Activated CD8-positive, alpha-beta memory T cell treated with anti-CD3 and anti-CD28 coated beads, Interleukin-2, amount 50 U/mL, for 4 hours (primary cell): ENCODE measurements around the gene SLC7A8.
"Not testable (repeated sequence)": the region's sequence is repeated elsewhere in the genome, so short reads cannot be mapped to it uniquely, and the experiment has no call there.

Source experiments
- DNase-seq: peaks from one replicate; pipeline ENCODE4 v3.0.0-alpha.2; 2020

SLC7A8 gene

GRCh38 chr14:23112359-23113178 is 70.9 kb downstream of the SLC7A8 start:
- DNase-seq = no peak

- DNase-seq = no peak
These were observed 72.7 kb downstream of the SLC7A8 start for GRCh38 chr14:23110579-23111365.

- DNase-seq = no peak
These were observed 73.7 kb downstream of the SLC7A8 start for GRCh38 chr14:23109769-23110168.

GRCh38 chr14:23108169-23108568 is 75.3 kb downstream of the SLC7A8 start:
- DNase-seq = not testable (repeated sequence)

GRCh38 chr14:23107620-23108019 is 75.8 kb downstream of the SLC7A8 start:
- DNase-seq = not testable (repeated sequence)

DNA sequence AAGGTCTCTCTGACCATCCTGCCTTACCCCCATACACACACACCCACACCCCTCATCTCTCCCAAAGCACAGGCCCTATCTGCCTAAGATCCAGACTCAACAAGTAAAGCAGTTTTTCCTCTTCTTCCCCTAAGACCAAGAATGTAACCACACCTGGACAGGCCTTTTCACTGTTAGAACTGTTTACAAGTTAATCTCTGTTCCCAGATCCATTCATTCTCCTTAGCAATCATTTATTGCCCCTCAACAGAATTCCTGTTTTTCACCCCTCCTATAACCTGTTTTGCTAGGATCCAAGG is 76.8 kb downstream of the SLC7A8 start:
- no peak for DNase-seq

DNA sequence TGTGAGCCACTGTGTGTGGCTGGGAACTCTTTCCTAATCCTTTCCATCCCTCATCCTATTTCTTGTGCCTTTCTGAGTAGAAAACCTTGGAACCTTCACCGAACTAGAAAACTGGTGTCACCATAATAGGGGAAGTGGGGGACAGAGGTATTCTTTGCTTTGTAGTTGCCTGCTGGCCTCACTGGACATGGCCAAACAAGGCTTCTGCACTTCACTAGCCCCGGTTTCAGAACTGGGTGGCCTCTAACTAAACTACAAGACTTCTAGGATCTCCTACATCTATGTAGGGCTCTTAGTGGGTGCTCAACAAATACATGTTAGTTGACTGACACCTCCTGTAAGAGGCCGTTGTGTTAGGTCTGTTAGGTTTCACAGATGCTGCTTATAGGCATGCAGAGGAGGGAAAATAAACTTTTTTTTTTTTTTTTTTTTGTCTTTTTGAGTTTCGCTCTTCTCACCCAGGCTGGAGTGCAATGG is 78.1 kb downstream of the SLC7A8 start:
- DNase-seq = no peak

GRCh38 chr14:23104591-23105347 is 78.7 kb downstream of the SLC7A8 start, which contains the start of gene CIROP:
TSS of gene CIROP (minus strand) at chr14:23104989. CDS start at chr14:23104920, 69 bp downstream.
- DNase-seq = no peak

- DNase-seq = no peak
These were observed 79.3 kb downstream of the SLC7A8 start for GRCh38 chr14:23104070-23104590.

GRCh38 chr14:23103581-23103980 is 79.9 kb downstream of the SLC7A8 start:
- DNase-seq = no peak

GRCh38 chr14:23102801-23103200 is 80.7 kb downstream of the SLC7A8 start:
- no peak for DNase-seq

DNA sequence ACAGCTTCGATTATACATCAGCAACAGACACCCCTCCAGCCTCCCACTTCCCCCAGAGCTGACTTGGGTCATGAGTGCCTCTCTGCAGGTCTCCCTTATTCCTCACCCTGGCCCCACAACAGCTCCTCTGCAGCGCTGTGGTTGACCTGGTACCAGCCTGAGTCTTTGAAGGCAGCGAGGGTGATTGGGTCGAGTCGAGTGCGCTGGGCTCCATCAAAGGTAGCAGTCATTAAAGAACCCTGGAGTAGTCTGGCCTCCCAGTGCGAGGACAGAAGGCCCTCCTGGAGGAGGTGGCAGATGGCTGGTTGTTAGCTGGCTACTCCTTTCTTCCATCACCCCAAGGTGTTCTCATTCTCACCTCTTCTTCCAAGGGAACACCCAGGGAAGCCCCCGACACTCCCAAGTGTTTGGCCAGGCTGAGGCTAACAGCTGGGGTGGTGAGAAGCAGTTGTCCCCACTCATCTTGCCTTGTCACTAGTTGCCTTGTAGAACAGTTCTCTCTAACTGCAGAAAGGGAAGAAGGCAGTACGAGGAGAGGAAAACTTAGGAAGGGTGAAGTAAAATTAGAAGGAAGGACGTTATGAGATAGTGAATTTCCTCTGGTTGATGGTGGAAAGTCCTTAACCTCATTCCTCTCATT is 81.4 kb downstream of the SLC7A8 start:
- DNase-seq = no peak

- DNase-seq = no peak
These were observed 82.1 kb downstream of the SLC7A8 start for GRCh38 chr14:23101213-23101970.

DNA sequence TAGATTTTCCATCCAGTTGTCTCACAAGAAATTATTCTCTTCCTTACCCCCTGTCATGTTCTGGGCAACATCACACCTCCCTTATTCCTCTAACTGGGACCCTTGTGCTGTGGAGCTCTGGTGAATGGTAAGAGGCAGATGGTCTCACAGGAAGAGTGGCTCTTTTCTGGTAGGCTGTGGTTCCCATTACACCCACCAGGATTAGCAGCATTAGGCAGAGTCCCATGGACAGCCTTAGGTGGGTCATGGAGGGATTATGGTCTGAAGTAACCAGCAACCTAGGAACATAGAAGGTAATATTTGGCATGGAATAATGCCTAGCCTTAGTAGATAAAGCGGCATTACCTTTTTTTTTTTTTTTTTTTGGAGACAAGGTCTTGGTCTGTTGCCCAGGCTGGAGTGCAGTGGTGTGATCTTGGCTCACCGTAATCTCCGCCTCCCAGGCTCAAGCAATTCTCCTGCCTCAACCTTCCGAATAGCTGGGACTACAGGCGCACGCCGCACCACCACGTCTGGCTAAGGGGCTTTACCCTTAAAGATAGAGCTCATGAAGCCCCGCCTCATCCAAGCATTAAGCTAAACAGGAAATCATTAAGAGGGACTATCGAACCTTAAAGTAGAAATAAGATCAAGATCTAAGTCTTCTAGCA is 84.1 kb downstream of the SLC7A8 start:
- DNase-seq = no peak

DNA sequence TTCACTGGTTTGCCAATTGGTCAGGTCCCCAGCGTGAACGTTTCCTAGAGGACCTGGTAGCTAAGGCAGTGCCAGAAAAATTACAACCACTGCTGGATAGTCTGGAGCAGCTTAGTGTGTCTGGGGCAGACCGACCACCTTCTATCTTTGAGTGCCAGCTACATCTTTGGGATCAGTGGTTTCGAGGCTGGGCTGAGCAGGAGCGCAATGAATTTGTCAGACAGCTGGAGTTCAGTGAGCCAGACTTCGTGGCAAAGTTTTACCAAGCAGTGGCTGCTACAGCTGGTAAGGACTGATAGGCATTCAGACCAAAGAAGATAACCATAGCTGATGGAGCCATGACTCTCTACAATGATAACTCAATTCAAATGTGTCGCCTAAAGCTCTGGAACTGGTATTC is 85.7 kb downstream of the SLC7A8 start:
- DNase-seq = no peak

DNA sequence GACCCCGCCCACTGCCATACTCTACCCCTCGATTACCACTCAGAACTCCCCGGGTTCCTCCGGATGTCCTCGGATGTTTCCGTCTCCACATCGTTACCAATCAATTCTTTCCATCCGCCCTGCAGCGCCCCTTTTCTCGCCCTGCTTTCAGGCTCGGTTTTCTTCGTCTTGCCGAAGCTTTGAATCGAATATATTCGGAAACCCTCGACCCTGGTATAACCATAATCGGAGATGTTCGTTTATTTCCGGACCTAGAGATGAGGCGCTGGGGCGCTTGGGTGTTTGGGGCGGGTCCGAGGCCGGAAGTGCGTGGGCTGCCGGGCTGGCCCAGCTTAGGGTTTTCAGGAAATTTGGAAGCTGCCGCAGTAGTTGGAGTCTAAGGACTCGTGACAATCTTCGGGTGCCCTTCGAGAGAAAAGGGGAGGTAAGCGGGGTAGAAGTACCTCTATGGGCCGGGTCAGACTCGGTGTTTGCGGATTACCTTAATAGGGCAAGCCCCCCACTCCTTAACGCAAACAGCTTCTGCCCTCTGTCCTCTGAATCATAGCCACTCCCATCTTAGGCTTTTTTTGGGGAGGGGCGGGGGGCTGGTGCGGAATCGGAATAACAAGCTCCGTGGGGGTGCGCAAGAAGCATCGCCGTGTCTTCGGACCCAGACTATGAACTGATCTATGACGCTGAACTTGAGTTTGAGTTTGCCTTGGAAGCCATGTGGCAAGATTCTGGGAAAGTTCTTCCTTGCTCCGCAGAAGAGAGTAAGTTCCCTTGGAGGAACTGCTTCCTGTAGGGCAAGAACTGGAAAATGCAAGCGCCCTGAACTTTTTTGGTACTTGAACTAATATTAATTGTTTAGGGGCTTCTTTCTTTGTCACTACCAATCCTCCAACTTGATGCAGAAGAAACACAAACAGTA is 88.0 kb downstream of the SLC7A8 start, which contains the start of gene C14orf119:
Gene C14orf119, plus strand, starts transcription at position 310 of the 913 bp plus-strand sequence. CDS start 2,154 bp downstream, outside the sequence.
- DNase-seq = peak; percentile 99

- DNase-seq = peak; percentile 70
These were observed 88.7 kb downstream of the SLC7A8 start, which contains the start of gene ACIN1 for GRCh38 chr14:23094666-23095195. TSS of gene ACIN1 (minus strand) at chr14:23095136. CDS start at chr14:23095112, 24 bp downstream.

DNA sequence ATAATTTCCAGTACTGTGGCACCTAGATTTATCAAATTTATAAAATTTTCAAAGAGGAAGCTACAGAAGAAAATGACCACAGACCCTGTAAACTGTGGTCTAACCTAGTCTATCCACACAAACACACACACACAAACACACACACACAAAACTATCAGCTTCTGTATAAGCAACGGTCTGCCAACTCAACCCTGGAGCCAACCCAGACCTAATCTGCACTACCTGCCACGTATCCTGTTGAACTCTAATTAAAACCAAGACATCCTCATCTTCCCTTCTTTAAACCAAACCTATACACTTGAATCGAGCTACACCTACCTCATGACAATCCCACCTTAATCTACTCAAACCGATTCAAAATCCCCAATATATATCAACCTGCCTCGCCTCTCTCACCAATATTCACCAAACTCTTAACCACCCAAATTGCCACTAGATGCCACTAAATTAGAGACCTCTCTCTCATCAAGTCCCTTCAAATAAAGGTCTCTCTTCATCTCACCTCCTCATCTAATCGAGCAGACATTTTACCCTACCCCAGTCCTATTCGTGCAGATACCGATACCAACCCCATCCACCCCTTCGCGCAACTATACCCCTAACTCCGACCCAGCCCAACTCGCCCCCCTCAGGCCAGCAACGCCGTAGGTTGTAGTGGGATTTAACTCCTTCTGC is 89.3 kb downstream of the SLC7A8 start:
- no peak for DNase-seq

DNA sequence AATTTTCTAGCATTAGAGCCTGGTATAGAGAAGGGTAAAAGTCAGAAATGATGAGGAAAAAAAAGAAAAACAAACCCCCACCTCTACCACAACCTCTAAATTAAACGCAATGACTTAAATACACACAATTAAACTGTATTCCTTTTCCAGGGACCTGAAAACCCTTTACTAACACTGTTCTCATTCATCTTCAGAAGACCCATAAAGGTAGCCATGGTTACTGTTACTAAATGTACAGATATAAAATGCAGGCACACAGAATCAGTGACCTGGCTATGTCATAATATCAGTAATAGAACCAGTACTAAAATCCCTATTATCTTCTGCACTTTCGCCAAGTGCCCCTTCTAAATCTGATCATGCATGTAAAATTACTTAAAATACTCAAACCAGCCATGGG is 89.9 kb downstream of the SLC7A8 start:
- DNase-seq = no peak
